GM21381 (cell line): ENCODE measurements around the gene RAPGEF5.

Experiments
- ATAC-seq: cut with Tn5 transposase; IDR thresholded peaks from one replicate; pipeline ENCODE4 v1.9.1; 2021; ENCODE audit warnings: mild to moderate bottlenecking, moderate library complexity; ENCODE audit not compliant: unreplicated experiment

RAPGEF5 gene

DNA sequence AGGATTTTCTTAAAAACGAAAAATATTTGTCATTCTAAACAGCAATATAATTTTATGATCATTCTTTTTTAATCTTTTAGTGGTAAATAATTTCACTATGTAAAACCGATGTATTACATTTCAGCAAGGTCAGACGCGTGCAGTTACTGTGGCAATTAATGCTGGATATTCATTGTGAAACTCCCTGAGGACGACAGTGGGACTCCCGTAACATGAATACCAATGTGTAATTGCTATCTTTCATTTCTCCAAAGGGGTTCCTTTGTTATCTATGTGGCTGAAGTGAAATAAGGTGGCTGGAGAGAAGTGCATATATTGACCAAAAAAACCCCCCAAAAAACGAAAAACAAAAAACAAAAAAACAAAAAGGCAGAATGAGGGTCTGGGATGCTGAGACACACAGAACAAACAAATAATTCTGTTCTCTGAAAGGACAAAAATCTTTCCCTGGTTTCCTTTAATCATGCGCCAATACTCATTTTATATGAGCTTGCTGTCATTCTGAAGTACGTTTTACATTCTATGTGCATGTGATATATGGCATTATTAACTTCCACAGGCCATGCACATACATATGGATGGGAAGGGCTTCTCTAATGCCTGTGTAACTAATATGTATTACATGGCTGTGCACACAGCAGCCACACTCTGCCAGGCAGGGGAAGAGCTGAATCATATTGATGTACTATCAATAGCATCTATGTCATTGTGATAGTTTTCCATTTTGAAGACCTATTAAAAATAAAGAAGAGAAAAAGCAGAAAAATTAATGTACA lies 161.4 kb downstream of the RAPGEF5 start:
- no peak for ATAC-seq

DNA sequence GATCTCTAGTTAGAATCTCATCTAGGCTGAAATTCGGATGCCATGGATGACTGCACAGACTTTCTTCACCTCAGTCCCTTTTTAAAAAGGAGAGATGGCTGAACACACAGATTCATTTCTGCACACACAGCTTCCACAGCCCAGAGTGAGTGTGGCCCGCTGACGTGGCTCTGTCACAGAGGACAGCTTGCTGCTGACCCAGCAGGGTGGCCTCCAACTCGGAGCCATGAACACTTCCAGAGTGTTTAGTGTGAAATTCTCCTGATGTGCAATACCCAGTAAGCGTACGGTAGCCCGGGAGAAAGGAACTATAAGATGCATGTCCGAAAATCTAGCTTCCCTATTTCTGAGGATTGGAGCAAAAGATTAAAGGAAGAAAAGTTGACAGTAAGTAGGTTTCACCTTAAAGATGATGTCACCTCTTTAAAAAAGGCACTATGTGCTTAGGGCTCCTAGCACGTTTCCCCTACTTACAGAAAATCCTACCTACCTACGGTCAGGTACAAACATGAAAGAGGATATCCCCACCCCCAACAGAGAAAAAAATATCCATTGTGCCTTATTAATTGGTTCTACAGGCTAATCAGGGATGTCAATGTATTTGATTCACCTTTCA lies 162.2 kb downstream of the RAPGEF5 start:
- no peak for ATAC-seq

- no peak for ATAC-seq
Measured at GRCh38 chr7:22193450-22193983, 163.4 kb downstream of the RAPGEF5 start.

- no peak for ATAC-seq
Measured at GRCh38 chr7:22192801-22193200, 164.2 kb downstream of the RAPGEF5 start.

DNA sequence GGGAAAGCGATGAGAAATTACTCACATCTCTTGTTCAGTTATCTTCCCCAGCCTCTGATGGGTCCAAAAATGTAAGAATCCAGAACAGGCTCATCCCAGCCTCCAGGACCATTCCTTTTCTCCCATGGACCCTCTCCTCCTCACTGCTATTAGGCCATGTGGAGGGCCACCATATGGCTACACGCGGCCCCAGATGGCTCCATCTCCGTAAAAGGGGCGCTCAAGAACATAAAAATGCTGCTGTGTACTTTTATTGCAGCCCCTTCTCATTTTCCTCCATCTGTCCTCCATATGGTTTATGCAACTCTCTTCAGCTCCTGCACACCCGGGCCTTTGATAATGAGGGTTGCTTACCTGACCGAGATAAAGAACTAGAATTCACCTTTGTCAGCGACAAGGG lies 166.2 kb downstream of the RAPGEF5 start:
- no peak for ATAC-seq

- ATAC-seq = no peak
Measured at GRCh38 chr7:22189741-22190140, 167.2 kb downstream of the RAPGEF5 start.

DNA sequence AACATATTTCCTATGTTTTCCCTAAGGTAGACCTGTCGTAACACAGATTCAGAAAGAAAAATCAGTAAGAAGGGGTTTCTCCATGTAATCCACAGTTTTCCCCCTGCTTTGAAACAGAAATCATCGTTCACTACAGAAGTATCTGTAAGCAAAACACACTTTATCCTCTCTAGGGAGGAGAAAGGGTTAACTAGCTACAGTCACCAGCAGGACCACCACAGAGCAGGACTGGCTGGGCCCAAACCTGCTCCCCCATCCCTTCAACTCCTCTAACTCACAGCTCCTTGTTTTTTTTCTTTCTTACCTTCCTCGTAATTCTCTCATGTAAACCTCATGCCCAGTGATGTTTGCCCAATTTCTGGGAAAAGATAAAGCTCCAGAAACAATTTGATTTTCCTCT lies 167.7 kb downstream of the RAPGEF5 start:
- ATAC-seq = no peak

GRCh38 chr7:22187691-22188348 lies 169.1 kb downstream of the RAPGEF5 start:
- no peak for ATAC-seq

GRCh38 chr7:22185559-22185958 lies 171.4 kb downstream of the RAPGEF5 start:
- no peak for ATAC-seq

GRCh38 chr7:22184549-22185199 lies 172.3 kb downstream of the RAPGEF5 start:
- ATAC-seq = no peak

- ATAC-seq = no peak
Measured at GRCh38 chr7:22183522-22184280, 173.3 kb downstream of the RAPGEF5 start.

DNA sequence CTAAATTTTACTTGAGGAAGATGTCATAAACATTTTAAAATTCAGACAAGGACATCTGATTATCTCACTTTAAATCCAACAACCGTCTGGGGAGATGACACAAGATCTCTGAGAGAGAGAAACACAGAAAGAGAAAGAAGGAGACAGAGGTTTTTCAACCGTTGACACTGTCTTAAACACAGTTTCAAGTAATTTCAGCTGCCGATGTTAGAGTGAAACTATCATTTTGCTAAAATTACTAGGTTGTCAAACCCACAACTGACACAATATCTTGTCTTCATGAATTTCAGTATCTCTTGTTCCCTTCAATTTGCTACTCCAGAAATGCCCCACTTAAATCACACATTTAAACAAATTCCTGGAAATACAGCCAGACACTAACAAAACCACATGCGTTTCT lies 174.8 kb downstream of the RAPGEF5 start:
- no peak for ATAC-seq

DNA sequence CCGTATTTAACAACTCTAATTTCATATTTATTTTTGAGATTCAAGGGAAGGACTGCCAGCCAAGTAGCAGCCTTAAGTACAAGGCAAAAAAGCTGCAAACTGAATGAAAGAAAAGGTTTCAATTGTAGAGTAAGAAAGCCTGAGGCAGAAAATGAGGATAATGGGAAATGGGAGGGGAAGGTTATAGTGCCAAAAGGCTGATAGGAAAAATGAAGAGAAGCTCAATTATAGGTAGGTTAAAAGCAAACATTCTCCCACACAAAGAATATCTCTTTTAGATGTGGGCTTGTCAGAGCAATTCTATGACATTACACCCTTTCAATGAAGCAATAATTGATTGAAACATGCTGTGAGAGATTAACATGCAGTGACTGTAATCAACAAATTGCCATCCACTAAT lies 175.3 kb downstream of the RAPGEF5 start:
- ATAC-seq = no peak

GRCh38 chr7:22179442-22179879 lies 177.5 kb downstream of the RAPGEF5 start:
- ATAC-seq = no peak

GRCh38 chr7:22178735-22179134 lies 178.2 kb downstream of the RAPGEF5 start:
- ATAC-seq = no peak

DNA sequence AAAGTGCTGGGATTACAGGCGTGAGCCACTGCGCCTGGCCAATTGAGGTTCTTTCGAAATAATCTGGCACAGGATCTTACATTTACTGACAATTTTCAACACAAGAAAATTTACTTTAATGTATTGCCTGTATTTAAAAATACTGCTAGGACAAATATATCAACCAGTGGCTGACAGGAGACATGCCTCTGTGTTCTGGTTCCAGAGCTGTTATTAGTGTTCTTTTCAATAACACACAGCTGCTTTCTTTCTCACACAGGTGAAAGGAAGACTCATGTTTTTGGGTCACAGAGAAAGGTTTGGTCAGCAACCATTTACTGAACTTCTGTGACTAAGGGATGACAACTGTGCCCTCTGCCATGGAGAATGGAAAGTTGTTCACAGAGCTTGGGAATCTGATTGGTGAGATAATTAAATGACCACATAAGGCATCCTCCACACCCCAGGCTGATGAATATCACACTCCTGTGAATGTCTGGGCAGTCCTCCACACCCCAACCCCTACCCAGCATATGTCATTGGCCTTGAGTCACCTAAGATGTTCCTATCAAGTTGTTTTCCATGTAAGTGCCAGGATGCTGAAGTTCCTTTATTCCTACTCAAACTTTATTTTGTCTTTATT lies 180.1 kb downstream of the RAPGEF5 start:
- ATAC-seq = no peak

DNA sequence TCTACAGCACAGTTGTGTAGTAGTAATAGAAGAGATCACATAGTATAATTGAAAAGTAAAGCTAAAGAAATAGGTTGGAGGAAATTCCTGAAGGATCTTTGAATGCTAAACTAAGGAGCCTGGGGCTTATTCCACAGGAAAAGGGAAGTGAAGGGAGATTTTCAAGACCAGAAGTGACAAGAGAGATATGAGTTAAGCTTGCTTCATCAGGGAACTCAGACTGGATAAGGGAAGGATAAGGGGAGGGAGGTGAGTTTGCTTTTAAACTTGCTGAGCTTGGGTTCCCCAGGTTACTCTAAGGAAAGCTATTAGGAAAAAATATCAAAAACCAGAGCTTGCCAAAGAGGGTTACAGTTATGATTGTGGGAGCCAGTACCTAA lies 182.4 kb downstream of the RAPGEF5 start:
- no peak for ATAC-seq

DNA sequence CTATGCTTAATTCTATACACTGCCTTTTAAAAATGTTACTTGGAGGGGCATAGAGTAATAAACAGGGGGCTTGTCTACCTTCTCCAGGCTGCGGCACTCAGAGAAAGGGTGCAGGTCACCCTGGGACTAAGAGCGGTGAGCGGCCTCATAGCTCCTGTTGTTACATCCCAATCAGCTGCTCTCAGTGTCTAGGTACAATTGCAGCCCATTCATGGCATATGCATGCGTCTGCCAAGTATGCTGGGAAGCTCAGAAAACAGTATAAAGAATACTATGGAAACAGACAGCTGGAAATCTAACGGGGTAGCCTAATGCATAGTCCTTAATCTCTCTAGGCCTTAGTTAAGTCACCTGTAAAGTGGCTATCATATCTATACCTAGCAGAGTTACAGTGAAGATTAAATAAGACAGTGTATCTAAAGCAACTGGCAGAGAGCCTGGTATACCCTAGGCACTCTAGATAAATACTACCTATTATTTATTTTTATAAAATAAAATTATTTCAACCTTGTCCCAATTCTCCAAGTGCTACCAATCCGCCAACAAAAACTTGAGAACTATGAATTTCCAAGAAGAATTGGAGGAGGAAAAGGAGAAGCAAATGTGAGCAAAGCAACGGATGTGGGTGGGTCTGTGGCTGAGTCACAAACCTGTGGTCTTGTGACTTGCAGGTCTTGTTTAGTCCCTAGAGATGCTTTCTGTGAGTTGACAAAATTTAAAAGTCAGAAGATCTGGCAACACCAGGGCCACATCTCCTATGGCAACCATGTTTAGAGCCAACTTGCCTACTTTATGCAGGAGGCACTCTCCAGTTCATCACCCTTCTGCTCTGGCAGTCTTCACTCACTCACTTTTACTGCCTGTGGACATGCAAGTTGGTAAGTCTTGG lies 183.0 kb downstream of the RAPGEF5 start:
- peak; percentile 85 for ATAC-seq

DNA sequence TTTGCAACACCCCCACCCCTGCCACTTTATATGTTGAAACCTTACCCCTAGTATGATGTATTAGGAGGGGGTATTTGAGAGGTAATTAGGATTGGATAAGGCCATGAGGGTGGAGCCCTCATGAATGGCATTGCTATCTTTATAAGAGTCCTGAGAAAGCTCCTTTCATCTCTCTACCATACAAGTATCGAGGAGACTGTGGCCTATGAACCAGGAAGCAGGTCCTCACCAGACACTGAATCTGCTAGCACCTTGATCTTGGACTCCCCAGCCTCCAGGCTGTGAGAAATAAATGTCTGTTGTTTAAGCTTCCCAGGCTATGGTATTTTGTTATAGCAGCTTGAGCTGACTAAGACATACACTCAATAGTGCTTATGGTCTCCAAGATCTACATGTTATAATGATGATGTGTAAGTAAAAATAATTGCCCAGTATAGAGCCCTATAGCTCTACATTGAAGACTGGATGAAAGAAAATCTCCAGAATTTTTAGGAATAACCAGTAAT lies 188.8 kb downstream of the RAPGEF5 start:
- no peak for ATAC-seq
